GM12878 (cell line): ENCODE measurements around the gene FGF12. TPM values are rescaled to one million over a fixed set of nuclear protein-coding genes. Genes with fewer than 3 reads are reported as not detected.

Source experiments
- ATAC-seq: fragments of 200-7000 bp; cut with Tn5 transposase; 3 replicates; pipeline ENCODE4 v1.9.1; 2020; ENCODE audit warnings: mild to moderate bottlenecking, moderate library complexity
- BruUV-seq: library from RNA; stranded (reverse); fragments of 400-500 nt; replicated peaks from 2 replicates; lab custom pipeline; 2021; lab: Mats Ljungman, UMichigan
- CTCF ChIA-PET: fragments of 300-600 bp; sonication (Branson Sonifier 250); formaldehyde crosslinking; extraction: SDS; loops from one replicate; lab custom pipeline; 2021; ENCODE audit warnings: inconsistent platforms; lab: Yijun Ruan, JAX
- POLR2A ChIA-PET: fragments of 350-600 bp; formaldehyde crosslinking; extraction: SDS; loops from one replicate; lab custom pipeline; 2021; ENCODE audit warnings: inconsistent platforms; lab: Charles Lee
- RAD21 ChIA-PET: fragments of 300-600 bp; sonication (Branson Sonifier 250); formaldehyde crosslinking; loops from one replicate; lab custom pipeline; 2023; ENCODE audit warnings: antibody characterized with exemption; ENCODE audit not compliant: unreplicated experiment; lab: Charles Lee
- SMC1A ChIA-PET: fragments of 300-600 bp; sonication (Branson Sonifier 250); formaldehyde crosslinking; loops from one replicate; lab custom pipeline; 2023; ENCODE audit not compliant: unreplicated experiment, uncharacterized antibody; lab: Charles Lee
- DNase-seq: peaks from one replicate; pipeline ENCODE4 v3.0.0-alpha.2; 2011; ENCODE audit warnings: low read depth, low spot score
- FAIRE-seq: peaks from 3 replicates; lab custom pipeline; 2011; peaks lifted over from hg19 to GRCh38; lab: Jason Lieb, UNC
- H2AFZ ChIP-seq: 2 replicates; pipeline ENCODE4 v1.6.0; 2011; ENCODE audit warnings: low read depth, low read length, control low read depth; ENCODE audit not compliant: control insufficient read depth
- H3K27ac ChIP-seq: 2 replicates; pipeline ENCODE4 v1.5.1; 2011; ENCODE audit warnings: control low read depth; ENCODE audit not compliant: control insufficient read depth, insufficient read depth
- H3K27me3 ChIP-seq, 2 experiments: replicated peaks in 1 of 2; 2 replicates each; pipeline versions ENCODE4 v1.6.0 to v1.6.1; 2011; ENCODE audit warnings: low read length in 1 of 2; ENCODE audit not compliant: control insufficient read depth in 2 of 2, insufficient read depth in 2 of 2
- H3K36me3 ChIP-seq, 2 experiments: 2 replicates each; pipeline ENCODE4 v1.5.1; 2011; ENCODE audit warnings: low read length in 1 of 2; ENCODE audit not compliant: control insufficient read depth in 2 of 2, insufficient read depth in 2 of 2
- H3K4me1 ChIP-seq: 2 replicates; pipeline ENCODE4 v1.6.1; 2011; ENCODE audit warnings: mild to moderate bottlenecking, low read length, moderate library complexity, mixed read lengths; ENCODE audit not compliant: control insufficient read depth, insufficient read depth
- H3K4me2 ChIP-seq: 2 replicates; pipeline ENCODE4 v1.6.0; 2011; ENCODE audit warnings: control low read depth; ENCODE audit not compliant: control insufficient read depth, insufficient read depth
- H3K4me3 ChIP-seq: fragments of 200-600 bp; sonication (generic); 2 replicates; pipeline ENCODE4 v1.5.1; 2016
- H3K79me2 ChIP-seq: 2 replicates; pipeline ENCODE4 v1.6.0; 2011; ENCODE audit warnings: low read length; ENCODE audit not compliant: control insufficient read depth, insufficient read depth
- H3K9ac ChIP-seq: 2 replicates; pipeline ENCODE4 v1.8.0; 2011; ENCODE audit warnings: low read length, control low read depth, mixed read lengths; ENCODE audit not compliant: control insufficient read depth, insufficient read depth
- H3K9me3 ChIP-seq: replicated peaks from 3 replicates; pipeline ENCODE4 v1.5.1; 2011; ENCODE audit warnings: mild to moderate bottlenecking, low read length; ENCODE audit not compliant: control insufficient read depth, insufficient read depth
- H4K20me1 ChIP-seq: 2 replicates; pipeline ENCODE4 v1.6.0; 2011; ENCODE audit not compliant: control insufficient read depth, insufficient read depth
- CREM ChIP-seq: IDR thresholded peaks from 2 replicates; pipeline ENCODE4 v1.6.1; 2014; ENCODE audit warnings: antibody characterized with exemption, low read depth
- JUNB ChIP-seq: IDR thresholded peaks from 2 replicates; pipeline ENCODE4 v1.6.1; 2016; ENCODE audit warnings: antibody characterized with exemption, mild to moderate bottlenecking
- MYC ChIP-seq: IDR thresholded peaks from 2 replicates; pipeline ENCODE4 v1.6.1; 2011; ENCODE audit warnings: mild to moderate bottlenecking, low read length, moderate library complexity, inconsistent platforms; ENCODE audit not compliant: insufficient read depth, insufficient replicate concordance, insufficient read length, severe bottlenecking
- NFYA ChIP-seq: IDR thresholded peaks from 2 replicates; pipeline ENCODE4 v1.6.1; 2011; ENCODE audit warnings: low read depth, mild to moderate bottlenecking, low read length, improper control_type of control experiment, borderline replicate concordance
- NR2C2 ChIP-seq: IDR thresholded peaks from 2 replicates; pipeline ENCODE4 v1.6.1; 2011; ENCODE audit warnings: borderline replicate concordance, low read depth; ENCODE audit not compliant: control insufficient read depth, insufficient read length
- RCOR1 ChIP-seq: conservative IDR thresholded peaks from 2 replicates; pipeline ENCODE4 v1.6.1; 2012; ENCODE audit warnings: low read depth, low read length, improper control_type of control experiment
- RUNX3 ChIP-seq: IDR thresholded peaks from 2 replicates; pipeline ENCODE4 v1.6.1; 2012; ENCODE audit warnings: low read length, inconsistent platforms
- STAT1 ChIP-seq: fragments of 450-650 bp; conservative IDR thresholded peaks from 2 replicates; pipeline ENCODE4 v1.6.1; 2014; ENCODE audit warnings: antibody characterized with exemption, mild to moderate bottlenecking
- STAT3 ChIP-seq: IDR thresholded peaks from 2 replicates; pipeline ENCODE4 v1.6.1; 2011; ENCODE audit warnings: low read depth, low read length, improper control_type of control experiment
- TCF7 ChIP-seq: IDR thresholded peaks from 2 replicates; pipeline ENCODE4 v1.6.1; 2014; ENCODE audit warnings: antibody characterized with exemption, borderline replicate concordance
- ZSCAN29 ChIP-seq: fragments of 450-650 bp; IDR thresholded peaks from 2 replicates; pipeline ENCODE4 v1.6.1; 2017; ENCODE audit warnings: mild to moderate bottlenecking, moderate library complexity
- ZZZ3 ChIP-seq: IDR thresholded peaks from 2 replicates; pipeline ENCODE4 v1.6.1; 2011; ENCODE audit warnings: low read depth; ENCODE audit not compliant: control insufficient read depth, insufficient read length
- WGBS: methylation state at CpG from one replicate; pipeline ENCODE4 v1.1.6; 2016; ENCODE audit warnings: low lambda C conversion rate; ENCODE audit not compliant: insufficient replicate concordance, insufficient coverage; ENCODE audit errors: missing lambda C conversion rate; 5-methylcytosine and 5-hydroxymethylcytosine counted together
- in situ Hi-C: fragments of 300-500 bp; cut with MboI; formaldehyde crosslinking; loops from 9 replicates; pipeline ENCODE4 v1.14.3; 2018; ENCODE audit warnings: mixed read lengths
- intact Hi-C: fragments of 100-400 bp; cut with micrococcal nuclease; formaldehyde crosslinking; loops from one replicate; pipeline ENCODE4 v1.14.2; 2022; ENCODE audit not compliant: unreplicated experiment
- polyA plus RNA-seq, 11 experiments: library from polyadenylated mRNA; depleted of rRNA in 4 of 11; unstranded in 6 of 11; stranded (reverse) in 5 of 11; fragments of >200 nt; fragmentation: Nextera tagmentation in 4 of 11; fragmentation: Illumina TruSeq in 1 of 11; extraction: Ambion mirVana in 4 of 11; extraction: Trizol in 1 of 11; gene quantifications; 1 replicate in 1 of 11; 2 replicates in 10 of 11; pipeline versions ENCODE4 v1.2.1 to v1.2.3, GENCODE V29; 2011 to 2016; ENCODE audit warnings: inconsistent platforms in 2 of 11, missing spikeins in 2 of 11, low read depth in 1 of 11
- total RNA-seq, 4 experiments: library from RNA; depleted of rRNA in 3 of 4; stranded (reverse); fragments of >200 nt in 3 of 4; fragmentation: Illumina TruSeq in 1 of 4; extraction: Trizol in 1 of 4; gene quantifications; 2 replicates each; pipeline versions ENCODE4 v1.2.1 to v1.2.3, GENCODE V29; 2013 to 2021

Gene FGF12
- total and polyA plus RNA-seq, 10 of the 15 experiments (the other 5 are each of a cell fraction or from before 2014, with no cell fraction given), result 0.03 to 0.43 (median 0.13) TPM; not detected in 7

- Histone ChIP-seq H3K4me2 (no peak overlapping the region), H3K27ac (no peak overlapping the region), H4K20me1 (no peaks in the 10 kb centered on the region), H3K9ac (no peak overlapping the region), H3K36me3 (no peaks in the 10 kb centered on the region), H3K27me3 (no peaks in the 10 kb centered on the region), H3K79me2 (no peaks in the 10 kb centered on the region), H3K9me3 (no peaks in the 10 kb centered on the region), H2AFZ (no peak overlapping the region), H3K4me3 (no peak overlapping the region), H3K4me1 (no peaks in the 10 kb centered on the region)
- DNase-seq (no peak), ATAC-seq (no peak), FAIRE-seq (no peak)
- ChIA-PET RAD21 (no interaction called here), POLR2A (no interaction called here), SMC1A (interaction anchor here (0.7 kb wide), 1 partner anchor 43 kb away, joined by 3 read pairs; no protein-coding TSS in a partner anchor), CTCF (no interaction called here)
- BruUV-seq, result no TSS peak
- in situ Hi-C loops (no loop called here), intact Hi-C loops (no loop called here)
- TF ChIP-seq TCF7 (no peak), NFYA (no peak)
- WGBS, result 69% methylated on average over 1 of the region's 1 CpG
Measured at GRCh38 chr3:192653862-192654261, 73.5 kb downstream of the FGF12 start.

GRCh38 chr3:192652727-192653126 is 74.6 kb downstream of the FGF12 start:
- Histone ChIP-seq H3K4me2 (no peak overlapping the region), H3K79me2 (no peaks in the 10 kb centered on the region), H3K27me3 (no peaks in the 10 kb centered on the region), H2AFZ (no peak overlapping the region), H3K27ac (no peak overlapping the region), H4K20me1 (no peaks in the 10 kb centered on the region), H3K9me3 (no peaks in the 10 kb centered on the region), H3K36me3 (no peaks in the 10 kb centered on the region), H3K4me3 (no peak overlapping the region), H3K9ac (no peak overlapping the region), H3K4me1 (no peaks in the 10 kb centered on the region)
- no TSS peak for BruUV-seq
- in situ Hi-C loops (no loop called here), intact Hi-C loops (no loop called here)
- SMC1A ChIA-PET, result no interaction called here
- RAD21 ChIA-PET, result no interaction called here
- CTCF ChIA-PET, result no interaction called here
- TF ChIP-seq JUNB (no peak), STAT3 (no peak), NR2C2 (no peak), STAT1 (no peak), RCOR1 (no peak), CREM (no peak), ZZZ3 (no peak), RUNX3 (no peak), MYC (no peak), ZSCAN29 (no peak)
- no peak for DNase-seq
- POLR2A ChIA-PET, result no interaction called here
- ATAC-seq, result no peak
- 0% methylated on average over 3 of the region's 3 CpGs for WGBS
- FAIRE-seq, result no peak
